Lower leg skin (tissue), 4 donors: ENCODE data around the gene CEP135. TPM values are rescaled to one million over a fixed set of nuclear protein-coding genes. Genes with fewer than 3 reads are reported as not detected.

Experiments
- DNase-seq, 2 donors: peaks; one replicate each; pipeline ENCODE4 v3.0.0-alpha.2; 2019; ENCODE audit warnings: low spot score in 2 of 2
- H3K4me3 ChIP-seq: fragments of 200-600 bp; sonication (generic); 2 replicates; pipeline ENCODE4 v1.5.1; 2017; ENCODE audit warnings: mild to moderate bottlenecking, low read depth; ENCODE audit not compliant: poor library complexity, severe bottlenecking
- CTCF ChIP-seq, 3 donors: fragments of 450-650 bp; IDR thresholded peaks; one replicate each; pipeline ENCODE4 v1.5.1; 2016; ENCODE audit warnings: antibody characterized with exemption in 3 of 3, mild to moderate bottlenecking in 3 of 3, moderate library complexity in 2 of 3
- POLR2A ChIP-seq, 2 donors: fragments of 450-650 bp; IDR thresholded peaks; one replicate each; pipeline ENCODE4 v1.6.1; 2016 to 2017; ENCODE audit warnings: antibody characterized with exemption in 2 of 2, mild to moderate bottlenecking in 1 of 2, moderate library complexity in 1 of 2
- WGBS, 2 donors: methylation state at CpG; one replicate each; pipeline ENCODE4 v1.1.5; 2018; 5-methylcytosine and 5-hydroxymethylcytosine counted together
- intact Hi-C: fragments of 100-400 bp; cut with DNase I; formaldehyde crosslinking; loops from one replicate; pipeline ENCODE4 v1.15.0; 2023; ENCODE audit warnings: low total_unique reads
- total RNA-seq, 4 donors: library from RNA; depleted of rRNA; stranded (reverse); fragments of >200 nt; gene quantifications; one replicate each; pipeline ENCODE4 v1.1.0, GENCODE V29; 2016

Gene CEP135
- total RNA-seq, 4 donors from 2014 or later = 3.5 to 5.3 (median 3.7) TPM

- H3K4me3 ChIP-seq = no peak overlapping the region
- intact Hi-C loops = no loop called here
- 78 to 82% methylated on average over 4 of the region's 4 CpGs for WGBS, 2 donors
- TF ChIP-seq POLR2A (IDR thresholded peaks at IDR 0.05) (no peak), CTCF (IDR thresholded peaks at IDR 0.05) (no peak)
- no peak for DNase-seq
These were observed 23.5 kb upstream of the CEP135 start for GRCh38 chr4:55925241-55925640.

- no peak for TF ChIP-seq CTCF (IDR thresholded peaks at IDR 0.05)
- no peak for TF ChIP-seq POLR2A (IDR thresholded peaks at IDR 0.05)
- no peak overlapping the region for H3K4me3 ChIP-seq
- no peak for DNase-seq
- intact Hi-C loops = no loop called here
These were observed 22.1 kb upstream of the CEP135 start for GRCh38 chr4:55926610-55927009.

GRCh38 chr4:55927803-55928437 lies 20.8 kb upstream of the CEP135 start:
- intact Hi-C loops = no loop called here
- TF ChIP-seq CTCF (IDR thresholded peaks at IDR 0.05) (no peak), POLR2A (IDR thresholded peaks at IDR 0.05) (no peak)
- WGBS, 2 donors = 72 to 88% methylated on average over 2 of the region's 2 CpGs
- no peak for DNase-seq
- no peak overlapping the region for H3K4me3 ChIP-seq

- intact Hi-C loops = no loop called here
- no peak overlapping the region for H3K4me3 ChIP-seq
- TF ChIP-seq POLR2A (IDR thresholded peaks at IDR 0.05) (no peak), CTCF (IDR thresholded peaks at IDR 0.05) (no peak)
- 70 to 74% methylated on average over 1 of the region's 1 CpG for WGBS, 2 donors
- no peak for DNase-seq
These were observed 19.9 kb upstream of the CEP135 start for GRCh38 chr4:55928846-55929245.

GRCh38 chr4:55931043-55931442 lies 17.7 kb upstream of the CEP135 start:
- no peak for TF ChIP-seq POLR2A (IDR thresholded peaks at IDR 0.05)
- no peak for TF ChIP-seq CTCF (IDR thresholded peaks at IDR 0.05)
- DNase-seq = no peak
- no peak overlapping the region for H3K4me3 ChIP-seq
- WGBS, 2 donors = 63 to 69% methylated on average over 2 of the region's 2 CpGs
- intact Hi-C loops = no loop called here

- WGBS, 2 donors = 86 to 88% methylated on average over 3 of the region's 3 CpGs
- TF ChIP-seq CTCF (IDR thresholded peaks at IDR 0.05) (no peak), POLR2A (IDR thresholded peaks at IDR 0.05) (no peak)
- DNase-seq = no peak
- intact Hi-C loops = no loop called here
- no peak overlapping the region for H3K4me3 ChIP-seq
These were observed 16.9 kb upstream of the CEP135 start for GRCh38 chr4:55931833-55932232.
